GM12801 (cell line): Measurements from ENCODE around the gene OR4K13.

Experiments used
- TF ChIP-seq, protein P1 (sequence below): IDR thresholded peaks from one replicate; pipeline ENCODE4 v1.5.1; 2011; ENCODE audit warnings: control low read depth; ENCODE audit not compliant: insufficient read length; ENCODE audit errors: extremely low read depth

Gene OR4K13, protein sequence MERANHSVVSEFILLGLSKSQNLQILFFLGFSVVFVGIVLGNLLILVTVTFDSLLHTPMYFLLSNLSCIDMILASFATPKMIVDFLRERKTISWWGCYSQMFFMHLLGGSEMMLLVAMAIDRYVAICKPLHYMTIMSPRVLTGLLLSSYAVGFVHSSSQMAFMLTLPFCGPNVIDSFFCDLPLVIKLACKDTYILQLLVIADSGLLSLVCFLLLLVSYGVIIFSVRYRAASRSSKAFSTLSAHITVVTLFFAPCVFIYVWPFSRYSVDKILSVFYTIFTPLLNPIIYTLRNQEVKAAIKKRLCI

DNA sequence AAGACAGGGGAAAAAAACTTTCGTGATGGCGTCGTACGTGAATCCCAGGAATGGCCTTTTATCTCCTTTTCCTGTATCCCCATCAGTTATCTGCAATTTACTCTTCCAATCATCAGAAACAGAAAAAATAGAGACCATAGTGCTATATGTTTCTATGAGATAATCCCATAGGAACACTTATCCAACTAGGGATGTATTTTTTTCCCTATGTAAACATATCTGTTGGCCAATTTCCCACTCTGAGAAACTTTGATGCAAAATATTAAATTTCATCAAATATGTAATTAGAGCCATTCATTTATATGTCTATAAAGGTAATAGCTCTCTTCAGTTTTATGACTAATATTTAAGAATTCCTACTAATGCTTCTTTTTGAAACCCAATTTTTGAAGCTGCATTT is at the start of gene OR4K13:
Gene OR4K13 (minus strand): TSS at position 101 of the 400 bp plus-strand sequence. CDS start 1,280 bp downstream, outside the sequence.
- TF ChIP-seq, protein P1, sequence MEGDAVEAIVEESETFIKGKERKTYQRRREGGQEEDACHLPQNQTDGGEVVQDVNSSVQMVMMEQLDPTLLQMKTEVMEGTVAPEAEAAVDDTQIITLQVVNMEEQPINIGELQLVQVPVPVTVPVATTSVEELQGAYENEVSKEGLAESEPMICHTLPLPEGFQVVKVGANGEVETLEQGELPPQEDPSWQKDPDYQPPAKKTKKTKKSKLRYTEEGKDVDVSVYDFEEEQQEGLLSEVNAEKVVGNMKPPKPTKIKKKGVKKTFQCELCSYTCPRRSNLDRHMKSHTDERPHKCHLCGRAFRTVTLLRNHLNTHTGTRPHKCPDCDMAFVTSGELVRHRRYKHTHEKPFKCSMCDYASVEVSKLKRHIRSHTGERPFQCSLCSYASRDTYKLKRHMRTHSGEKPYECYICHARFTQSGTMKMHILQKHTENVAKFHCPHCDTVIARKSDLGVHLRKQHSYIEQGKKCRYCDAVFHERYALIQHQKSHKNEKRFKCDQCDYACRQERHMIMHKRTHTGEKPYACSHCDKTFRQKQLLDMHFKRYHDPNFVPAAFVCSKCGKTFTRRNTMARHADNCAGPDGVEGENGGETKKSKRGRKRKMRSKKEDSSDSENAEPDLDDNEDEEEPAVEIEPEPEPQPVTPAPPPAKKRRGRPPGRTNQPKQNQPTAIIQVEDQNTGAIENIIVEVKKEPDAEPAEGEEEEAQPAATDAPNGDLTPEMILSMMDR, result no peak

- TF ChIP-seq, protein P1, result no peak
Observed at GRCh38 chr14:20059745-20060144, 23.9 kb upstream of the OR4K13 start, which contains the start of gene OR4L1. Gene OR4L1, plus strand, starts transcription at chr14:20060045. Its CDS starts 0 bp downstream, at chr14:20060045.

- TF ChIP-seq, protein P1, result no peak
Observed at GRCh38 chr14:20048202-20048601, 12.4 kb upstream of the OR4K13 start.

DNA sequence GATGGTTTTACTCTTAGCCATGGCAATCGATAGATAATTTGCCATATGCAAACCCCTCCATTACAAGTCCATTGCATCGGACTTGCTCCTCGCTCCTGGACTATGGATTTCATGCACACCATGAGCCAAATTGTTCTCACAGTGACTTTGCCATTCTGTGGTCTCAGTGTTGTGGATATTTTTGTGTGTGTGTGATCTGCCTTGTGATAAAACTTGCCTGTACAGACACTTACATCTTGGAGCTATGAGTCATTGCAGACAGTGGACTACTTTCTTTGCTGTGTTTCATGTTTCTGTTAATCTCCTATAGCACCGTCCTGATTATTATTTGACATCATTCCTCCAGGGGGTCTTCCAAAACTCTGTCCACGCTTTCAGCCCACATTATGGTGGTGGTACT is 8.4 kb upstream of the OR4K13 start:
- TF ChIP-seq, protein P1, result no peak

GRCh38 chr14:20035449-20035848 is 389 bp downstream of the OR4K13 start:
- TF ChIP-seq, protein P1, result no peak

- TF ChIP-seq, protein P1, result no peak
Observed at GRCh38 chr14:20031058-20031457, 4.8 kb downstream of the OR4K13 start.

DNA sequence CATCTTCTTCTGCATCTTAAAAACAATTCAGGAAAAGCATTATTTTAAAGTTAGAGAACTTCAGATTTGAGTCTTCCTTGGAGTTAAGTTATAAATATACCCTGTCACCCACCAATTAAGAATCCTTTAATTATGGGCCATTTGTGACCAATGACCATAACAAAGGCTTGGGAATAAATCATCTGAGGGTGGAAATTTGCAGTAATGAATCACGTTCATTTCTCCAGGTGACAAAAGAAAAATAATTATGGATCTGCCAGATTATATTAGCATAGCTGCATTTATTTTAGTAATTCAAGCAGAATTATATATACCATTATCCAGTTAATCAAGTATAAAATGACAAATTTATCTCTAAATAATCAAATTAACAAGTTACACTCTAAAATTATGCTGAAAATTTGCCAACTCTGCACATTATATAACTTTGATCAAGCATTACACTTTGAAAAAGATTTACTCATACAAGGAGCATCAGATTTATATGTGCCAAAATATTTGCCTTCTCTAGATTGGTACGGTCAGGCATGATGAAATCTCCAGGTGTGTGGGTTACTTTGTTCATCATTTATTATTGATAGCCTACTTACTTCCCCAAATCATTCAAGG is 16.5 kb downstream of the OR4K13 start, which contains the start of gene OR4K14:
Gene OR4K14 (minus strand): TSS at position 51 of the 609 bp plus-strand sequence. CDS start 4,114 bp downstream, outside the sequence.
- TF ChIP-seq, protein P1, result no peak
